Measurements from ENCODE around the gene DACT2. TPM values are rescaled to one million over a fixed set of nuclear protein-coding genes. Genes with fewer than 3 reads are reported as not detected.

The DACT2 gene
- total RNA-seq, 6 experiments from 2014 or later, result 0.29 to 0.99 (median 0.86) TPM; not detected in 1

- no peaks in the 10 kb centered on the region for H3K9me3 ChIP-seq
- no peaks in the 10 kb centered on the region for H3K36me3 ChIP-seq
- no peaks in the 10 kb centered on the region for H3K27me3 ChIP-seq
- ATAC-seq (no peak), DNase-seq (no peak)
- H3K4me1 ChIP-seq, result no peaks in the 10 kb centered on the region
- no peak overlapping the region for H3K27ac ChIP-seq
- no peak for TF ChIP-seq POLR2A (IDR thresholded peaks at IDR 0.05)
- TF ChIP-seq CTCF (IDR thresholded peaks at IDR 0.05), result no peak
- 95% methylated on average over 9 of the region's 9 CpGs for WGBS (ENCODE audit: insufficient coverage, low coverage, low lambda C conversion rate, missing lambda C conversion rate)
- no peak overlapping the region for H3K4me3 ChIP-seq
- intact Hi-C loops (cut with DNase I), result no loop called here
Measured at GRCh38 chr6:168366473-168366872, 46.9 kb upstream of the DACT2 start.

DNA sequence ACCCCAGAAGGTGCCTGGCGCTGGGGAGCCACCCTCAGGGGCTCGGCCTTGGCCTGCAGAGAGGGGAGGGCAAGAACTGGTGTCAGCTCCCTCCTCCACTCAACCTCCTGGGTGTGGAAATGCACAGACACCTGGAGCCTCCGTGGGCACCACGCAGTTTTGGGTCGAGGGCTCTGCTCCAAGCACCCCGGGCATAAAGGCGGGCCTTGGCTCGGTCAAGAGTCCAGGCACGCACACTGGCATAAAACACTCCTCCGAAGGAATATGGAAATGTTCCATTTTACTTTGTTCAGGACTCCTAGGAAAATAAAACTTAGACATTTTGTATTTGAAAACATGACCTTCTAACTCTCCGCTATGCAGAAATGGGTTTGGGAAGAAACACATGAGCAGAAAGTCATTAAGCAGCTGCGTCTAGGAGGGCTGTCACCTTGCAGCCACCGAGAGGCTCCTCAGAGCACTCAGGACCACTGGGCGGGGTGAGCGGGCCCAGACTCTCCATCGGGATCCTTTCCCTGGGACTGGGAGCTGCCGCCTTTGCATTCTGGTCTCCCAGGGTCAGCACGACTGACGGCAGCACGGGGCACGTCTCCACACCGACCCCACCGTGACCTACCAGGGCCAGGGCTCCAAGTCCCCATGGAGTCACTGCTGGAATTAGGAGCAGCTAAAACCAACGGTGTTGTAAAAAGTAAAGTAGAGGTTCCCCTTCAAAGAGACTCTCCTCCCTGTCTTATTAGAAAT lies 46.0 kb upstream of the DACT2 start:
- DNase-seq (no peak), ATAC-seq (peak in 1 of 4 donors; percentile 12)
- H3K4me3 ChIP-seq, result no peak overlapping the region
- intact Hi-C loops (cut with DNase I), result no loop called here
- no peaks in the 10 kb centered on the region for H3K9me3 ChIP-seq
- no peak overlapping the region for H3K27ac ChIP-seq
- no peaks in the 10 kb centered on the region for H3K4me1 ChIP-seq
- no peaks in the 10 kb centered on the region for H3K27me3 ChIP-seq
- H3K36me3 ChIP-seq, result no peaks in the 10 kb centered on the region
- 92% methylated on average over 9 of the region's 24 CpGs for WGBS (ENCODE audit: insufficient coverage, low coverage, low lambda C conversion rate, missing lambda C conversion rate)
- no peak for TF ChIP-seq CTCF (IDR thresholded peaks at IDR 0.05)
- no peak for TF ChIP-seq POLR2A (IDR thresholded peaks at IDR 0.05)

GRCh38 chr6:168364793-168365421 lies 45.3 kb upstream of the DACT2 start:
- TF ChIP-seq POLR2A (IDR thresholded peaks at IDR 0.05), result no peak
- intact Hi-C loops (cut with DNase I), result no loop called here
- ATAC-seq, result peak in 1 of 4 donors; percentile 15
- Histone ChIP-seq H3K36me3 (no peaks in the 10 kb centered on the region), H3K9me3 (no peaks in the 10 kb centered on the region), H3K4me1 (no peaks in the 10 kb centered on the region), H3K27ac (no peak overlapping the region), H3K4me3 (no peak overlapping the region), H3K27me3 (no peaks in the 10 kb centered on the region)
- WGBS (ENCODE audit: insufficient coverage, low coverage, low lambda C conversion rate, missing lambda C conversion rate), result 90% methylated on average over 8 of the region's 31 CpGs
- no peak for DNase-seq

DNA sequence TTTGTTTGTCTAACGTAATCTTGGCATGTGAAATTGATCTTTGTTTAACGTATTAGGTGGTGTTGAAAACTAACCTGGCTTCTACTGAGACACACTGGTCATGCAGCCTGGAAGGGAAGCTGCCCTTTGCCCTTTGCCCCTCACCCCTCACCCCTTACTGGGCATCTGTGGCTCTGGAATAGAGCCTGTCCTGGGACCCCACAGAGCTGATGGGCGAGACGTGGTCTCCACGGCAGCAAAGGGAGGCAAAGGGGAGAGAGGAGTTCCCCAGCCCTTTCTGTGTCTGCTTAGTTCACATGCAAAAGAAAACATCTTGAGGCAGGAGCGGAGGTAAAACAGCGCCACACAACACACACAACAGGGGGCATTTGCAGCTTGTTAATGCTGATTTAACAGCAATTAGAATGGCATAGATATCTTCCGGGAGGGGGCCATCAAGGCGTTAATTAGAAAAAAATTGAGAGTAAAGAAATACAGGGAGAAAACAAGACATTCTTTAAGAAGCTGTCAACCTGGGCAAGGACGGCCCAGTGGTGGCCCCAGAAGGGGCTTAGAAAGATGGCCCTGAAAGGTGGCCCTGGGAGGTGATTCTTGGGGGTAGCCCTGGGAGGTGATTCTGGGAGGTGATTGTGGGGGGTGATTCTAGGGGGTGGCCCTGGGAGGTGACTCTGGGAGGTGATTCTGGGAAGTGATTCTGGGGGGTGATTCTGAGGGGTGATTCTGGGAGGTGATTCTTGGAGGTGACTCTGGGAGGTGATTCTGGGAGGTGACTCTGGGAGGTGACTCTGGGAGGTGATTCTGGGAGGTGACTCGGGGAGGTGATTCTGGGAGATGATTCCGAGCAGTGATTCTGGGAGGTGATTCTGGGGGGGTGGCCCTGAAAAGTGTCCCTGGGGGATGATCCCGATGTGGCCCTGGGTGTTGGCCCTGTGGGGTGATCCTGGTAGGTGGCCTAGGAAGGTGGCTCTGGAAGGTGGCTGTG lies 44.5 kb upstream of the DACT2 start:
- H3K9me3 ChIP-seq, result no peaks in the 10 kb centered on the region
- peak in 3 of 4 donors; percentile 16 to 21 (median 21) for ATAC-seq
- no peaks in the 10 kb centered on the region for H3K27me3 ChIP-seq
- H3K4me1 ChIP-seq, result no peaks in the 10 kb centered on the region
- no peaks in the 10 kb centered on the region for H3K36me3 ChIP-seq
- TF ChIP-seq CTCF (IDR thresholded peaks at IDR 0.05) (no peak), POLR2A (IDR thresholded peaks at IDR 0.05) (no peak)
- H3K4me3 ChIP-seq, result no peak overlapping the region
- whole genome bisulfite sequencing (ENCODE audit: insufficient coverage, low coverage, low lambda C conversion rate, missing lambda C conversion rate), result 78% methylated on average over 10 of the region's 13 CpGs
- H3K27ac ChIP-seq, result no peak overlapping the region
- intact Hi-C loops (cut with DNase I), result no loop called here
- no peak for DNase-seq

Data from right lobe of liver (tissue), 6 donors.